Suppressor macrophage treated with lipopolysaccharide for 4 hours (primary cell): ENCODE measurements around the gene TMTC2.

Source experiments
- DNase-seq: peaks from one replicate; pipeline ENCODE4 v3.0.0-alpha.2; 2020

Gene TMTC2

GRCh38 chr12:82682851-82683261 lies 3.9 kb upstream of the TMTC2 start:
- peak; percentile 12 for DNase-seq

DNA sequence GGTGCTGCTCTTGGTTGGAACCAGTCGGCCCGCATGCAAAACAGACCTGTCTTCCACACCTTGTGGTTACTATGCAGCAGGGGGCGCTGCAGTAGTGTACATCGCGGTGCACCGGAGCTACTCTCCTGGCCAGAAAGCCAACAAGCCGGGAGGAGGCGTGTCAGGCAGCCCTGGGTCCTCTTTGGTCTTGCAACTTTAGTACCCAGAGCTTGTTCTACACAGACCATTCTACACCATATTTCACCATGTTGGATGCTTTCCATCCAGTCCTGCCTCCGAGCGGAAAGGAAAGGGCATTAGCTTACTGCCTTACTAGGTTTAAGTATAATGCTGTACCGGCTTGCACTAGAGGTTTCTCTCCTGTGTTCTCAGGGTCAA lies 927 bp upstream of the TMTC2 start:
- peak; percentile 93 for DNase-seq

DNA sequence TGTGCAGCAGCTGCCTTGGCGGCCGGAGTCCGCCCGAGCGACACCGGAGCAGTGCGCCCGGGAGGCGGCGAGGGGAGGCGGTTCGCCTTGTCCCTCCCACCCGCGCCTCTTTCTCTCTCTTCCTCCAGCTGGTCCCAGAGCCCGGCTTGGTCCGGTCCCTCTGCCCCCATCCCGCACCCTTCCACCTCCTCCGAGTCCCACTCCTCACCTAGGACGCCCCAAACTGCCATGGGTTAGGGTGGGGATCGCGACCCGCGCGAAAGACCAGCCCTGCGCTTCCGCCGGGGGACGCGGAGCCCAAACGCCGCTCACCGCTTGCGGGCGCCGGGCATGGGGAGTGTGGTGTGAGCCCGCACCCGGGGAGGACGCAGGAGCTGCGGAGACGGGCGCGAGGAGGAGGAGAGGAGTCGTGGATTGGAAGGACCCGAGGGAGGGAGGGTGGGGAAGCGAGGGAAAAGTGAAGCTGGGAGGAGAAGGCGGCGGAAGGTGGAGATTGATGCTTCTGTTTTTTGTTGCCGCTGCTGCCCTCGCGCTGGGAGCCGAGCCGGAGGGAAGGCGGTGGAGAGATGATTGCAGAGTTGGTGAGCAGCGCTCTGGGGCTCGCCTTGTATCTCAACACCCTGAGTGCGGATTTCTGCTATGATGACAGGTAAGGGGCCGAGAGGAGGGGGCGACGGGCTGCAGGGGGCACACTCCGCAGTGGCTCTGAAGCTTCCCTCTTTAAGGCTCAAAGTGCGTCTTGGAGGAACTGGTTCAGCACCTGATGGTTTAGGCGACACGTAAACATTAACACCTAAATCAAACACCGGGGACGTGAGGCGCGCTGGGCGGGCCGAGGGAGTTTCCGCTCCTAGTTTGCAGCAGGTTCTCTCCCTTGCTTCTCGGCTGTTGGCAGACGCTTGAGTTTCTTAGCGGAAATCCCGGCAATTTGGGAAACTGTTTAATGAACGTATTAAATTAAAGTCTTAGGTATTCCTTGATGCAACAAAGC lies 610 bp downstream of the TMTC2 start:
- DNase-seq: peak; percentile 32

DNA sequence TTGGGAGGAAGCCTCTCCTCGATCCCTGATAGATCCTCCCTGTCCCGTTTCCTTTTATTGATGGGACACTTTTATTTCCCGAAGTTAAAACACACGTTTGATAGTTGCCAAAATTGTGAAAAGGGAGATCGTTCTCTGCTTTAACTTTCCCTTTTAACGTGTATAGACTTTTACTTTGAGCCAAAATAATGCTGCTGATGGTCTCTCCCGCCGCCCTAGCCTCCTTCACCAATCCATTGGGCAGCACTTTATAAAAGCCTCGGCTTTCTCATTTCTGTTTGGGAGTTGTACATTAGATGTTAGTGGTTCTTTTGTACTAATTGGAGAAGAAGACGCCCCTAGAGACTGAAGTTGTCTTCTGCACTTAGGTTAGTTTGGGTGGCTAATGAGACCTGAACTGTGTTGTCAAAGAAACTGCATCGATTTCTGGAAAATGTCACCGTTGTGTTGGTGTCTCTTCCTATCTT lies 1.4 kb downstream of the TMTC2 start:
- DNase-seq: peak; percentile 5

GRCh38 chr12:82688596-82688995 lies 1.9 kb downstream of the TMTC2 start:
- no peak for DNase-seq

DNA sequence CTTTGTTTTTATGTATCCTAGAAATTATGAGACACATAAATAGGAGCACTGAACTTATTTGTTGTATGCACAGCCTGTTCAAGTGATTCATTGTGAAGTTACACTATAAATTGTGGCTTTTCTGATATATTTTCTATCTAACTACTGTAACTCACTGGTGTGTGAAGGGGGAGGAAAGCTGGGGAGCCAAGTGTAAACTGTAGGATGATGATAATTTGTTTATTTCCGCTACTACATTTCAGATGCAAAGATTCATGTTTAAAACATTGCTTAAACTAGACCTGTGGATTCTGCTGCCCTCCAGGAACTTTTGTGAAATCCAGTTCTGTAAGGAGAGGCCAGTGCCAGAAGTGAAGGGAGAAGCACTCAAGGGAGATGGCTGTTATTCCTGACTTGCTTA lies 3.3 kb downstream of the TMTC2 start:
- no peak for DNase-seq

- DNase-seq: no peak
Measured at GRCh38 chr12:82691513-82691912, 4.8 kb downstream of the TMTC2 start.

GRCh38 chr12:82694276-82694675 lies 7.6 kb downstream of the TMTC2 start:
- no peak for DNase-seq

GRCh38 chr12:82694970-82695369 lies 8.3 kb downstream of the TMTC2 start:
- DNase-seq: no peak

DNA sequence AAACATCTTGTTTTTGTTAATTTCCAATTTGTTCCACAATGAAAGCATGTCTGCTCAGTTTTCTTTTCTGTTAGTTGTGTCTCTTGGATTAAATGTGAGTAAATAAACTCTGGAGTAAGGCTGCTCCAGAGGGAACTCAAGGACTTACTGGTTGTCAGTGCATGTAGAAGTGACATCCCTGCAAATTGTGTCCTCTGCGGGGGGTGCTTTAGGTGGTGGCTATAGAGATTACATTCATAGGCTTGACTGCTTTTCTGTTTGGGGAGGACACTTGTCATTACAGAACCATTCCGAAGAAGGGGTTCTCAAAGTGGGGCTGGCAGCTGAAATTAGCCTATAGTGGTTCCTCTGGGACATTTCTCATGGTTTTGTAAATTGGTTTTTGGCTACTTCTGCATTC lies 8.8 kb downstream of the TMTC2 start:
- DNase-seq: no peak

GRCh38 chr12:82696543-82696942 lies 9.8 kb downstream of the TMTC2 start:
- no peak for DNase-seq

DNA sequence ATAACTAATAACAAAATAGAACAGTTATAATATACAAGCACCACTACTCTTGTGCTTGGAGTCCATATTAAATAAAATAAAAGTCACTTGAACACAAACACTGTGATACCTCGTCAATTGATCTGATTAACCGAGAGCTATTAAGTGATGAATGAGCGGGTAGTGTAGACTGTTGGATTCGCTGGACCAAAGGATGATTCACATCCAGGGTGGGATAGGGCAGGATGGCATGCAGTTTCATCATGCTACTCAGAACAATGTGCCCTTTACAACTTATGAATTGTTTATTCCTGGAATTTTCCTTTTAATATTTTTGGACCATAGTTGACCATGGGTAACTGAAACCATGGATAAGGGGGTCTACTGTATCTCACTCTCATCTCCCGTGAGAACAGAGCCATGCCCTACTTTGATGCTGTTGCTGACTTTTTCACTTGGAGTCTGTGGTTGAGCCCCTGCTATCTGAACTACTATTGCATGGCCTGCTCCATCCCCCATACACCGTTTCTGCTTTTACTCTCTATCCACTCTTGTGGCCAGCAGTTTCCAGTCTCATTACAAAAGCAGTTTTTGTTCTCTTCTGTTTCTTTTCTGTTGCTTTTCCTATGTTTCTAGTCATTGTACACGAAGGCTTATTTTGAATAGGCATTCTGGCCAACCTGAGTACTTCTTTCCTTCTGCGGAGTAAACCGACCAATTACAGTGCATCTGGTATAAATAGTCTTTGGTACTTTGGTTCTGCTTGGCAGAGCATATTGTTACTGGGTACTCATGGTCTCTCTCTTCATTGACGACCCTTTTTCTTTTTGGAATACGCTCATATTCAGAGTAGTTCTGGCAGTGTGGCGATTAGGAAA lies 12.2 kb downstream of the TMTC2 start:
- DNase-seq: no peak

DNA sequence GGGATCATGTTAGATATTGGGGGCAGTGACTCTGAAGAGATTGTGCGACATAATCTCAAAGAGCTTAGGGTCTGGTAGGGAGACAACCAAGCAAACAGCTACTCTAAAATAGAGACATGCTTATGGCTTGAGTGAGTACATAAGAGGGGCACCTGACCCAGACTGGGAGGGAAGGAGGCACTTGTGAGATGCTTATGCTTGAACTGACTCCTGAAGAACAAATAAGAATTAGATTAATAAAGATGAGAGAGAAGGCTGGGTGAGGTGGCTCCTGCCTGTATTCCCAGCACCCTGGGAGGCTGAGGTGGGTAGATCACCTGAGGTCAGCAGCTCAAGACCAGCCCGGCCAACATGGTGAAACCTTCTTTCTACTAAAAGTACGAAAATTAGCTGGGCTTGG lies 19.1 kb downstream of the TMTC2 start:
- DNase-seq: no peak

- DNase-seq: no peak
Measured at GRCh38 chr12:82708061-82708879, 21.6 kb downstream of the TMTC2 start.

- DNase-seq: no peak
Measured at GRCh38 chr12:82709794-82710355, 23.2 kb downstream of the TMTC2 start.

- no peak for DNase-seq
Measured at GRCh38 chr12:82710741-82711140, 24.0 kb downstream of the TMTC2 start.

- DNase-seq: no peak
Measured at GRCh38 chr12:82714427-82714826, 27.7 kb downstream of the TMTC2 start.

DNA sequence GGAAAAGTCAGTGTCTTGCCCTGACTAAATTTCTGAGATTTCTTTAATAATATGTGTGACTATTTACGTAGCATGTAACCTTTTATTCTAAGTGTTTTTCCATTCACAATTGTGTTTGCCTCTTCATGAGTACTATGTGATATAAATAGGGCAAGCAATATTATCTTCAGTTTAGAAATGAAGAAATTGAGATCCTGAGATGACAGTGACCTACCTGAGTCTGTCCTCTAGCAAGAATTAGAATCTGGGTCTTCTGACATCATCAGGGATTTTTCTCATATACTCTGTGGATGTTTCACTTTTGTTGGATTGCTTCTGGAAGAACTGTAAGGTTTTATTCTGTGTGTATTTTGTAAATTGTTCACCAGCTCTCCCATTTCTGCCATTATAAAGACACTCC lies 35.0 kb downstream of the TMTC2 start:
- no peak for DNase-seq

DNA sequence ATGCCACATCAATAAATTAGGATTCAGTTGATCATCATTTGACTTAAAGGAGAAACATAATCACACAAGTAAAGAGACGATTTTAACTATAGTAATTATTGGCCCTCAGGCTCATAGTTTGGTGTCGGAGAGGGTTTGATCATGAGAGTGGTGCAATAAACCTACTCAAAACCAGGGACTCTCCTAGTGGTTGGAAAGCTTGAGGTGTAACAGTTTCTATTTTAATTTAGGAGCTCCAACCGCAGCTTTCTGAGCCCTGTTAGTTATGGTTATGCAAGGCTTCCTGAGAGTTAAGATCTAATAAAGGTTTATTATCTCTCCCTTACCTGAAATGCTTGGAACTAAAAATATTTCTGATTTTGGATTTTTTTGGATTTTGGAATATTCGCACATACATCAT lies 36.4 kb downstream of the TMTC2 start:
- no peak for DNase-seq

GRCh38 chr12:82723891-82724290 lies 37.2 kb downstream of the TMTC2 start:
- DNase-seq: no peak

DNA sequence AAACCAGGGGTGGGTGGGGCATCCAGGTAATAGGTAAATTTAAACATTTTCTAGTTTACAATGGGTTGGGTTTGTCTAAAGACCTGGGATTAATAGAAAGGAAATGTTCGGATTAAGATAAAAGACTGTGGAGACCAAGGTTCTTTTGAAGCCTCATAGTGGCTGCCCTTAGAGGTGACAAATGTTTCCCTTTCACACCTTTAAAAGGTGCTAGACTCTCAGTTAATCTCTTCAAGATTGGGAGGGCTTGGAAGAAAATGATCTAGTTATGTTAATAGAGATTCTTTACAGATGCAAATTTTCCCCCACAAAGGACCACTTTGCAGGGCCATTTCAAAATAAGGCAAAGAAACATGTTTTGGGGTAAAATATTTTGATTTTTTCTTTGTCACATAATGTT lies 39.0 kb downstream of the TMTC2 start:
- no peak for DNase-seq

GRCh38 chr12:82727886-82728285 lies 41.2 kb downstream of the TMTC2 start:
- DNase-seq: no peak

DNA sequence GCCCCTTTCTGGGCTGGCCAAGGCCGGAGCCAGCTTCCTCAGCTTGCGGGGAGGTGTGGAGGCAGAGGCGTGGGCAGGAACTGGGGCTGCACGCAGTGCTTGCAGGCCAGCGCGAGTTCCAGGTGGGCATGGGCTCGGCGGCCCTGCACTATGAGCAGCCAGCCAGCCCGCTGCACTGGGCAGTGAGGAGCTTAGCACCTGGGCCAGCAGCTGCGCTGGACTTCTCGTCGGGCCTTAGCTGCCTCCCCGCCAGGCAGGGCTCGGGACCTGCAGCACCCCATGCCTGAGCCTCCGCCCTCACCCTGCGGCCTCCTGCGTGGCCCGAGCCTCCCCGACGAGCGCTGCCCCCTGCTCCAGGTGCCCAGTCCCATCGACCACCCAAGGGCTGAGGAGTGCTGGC lies 42.0 kb downstream of the TMTC2 start:
- DNase-seq: no peak
